OCI-LY7 (cell line): ENCODE measurements around the gene KIF22. TPM values are rescaled to one million over a fixed set of nuclear protein-coding genes. Genes with fewer than 3 reads are reported as not detected.
"Not testable (repeated sequence)": the region's sequence is repeated elsewhere in the genome, so short reads cannot be mapped to it uniquely, and the experiment has no call there.

ENCODE experiments used
- BruUV-seq: library from RNA; stranded (reverse); fragments of 400-500 nt; replicated peaks from 2 replicates; lab custom pipeline; 2021; lab: Mats Ljungman, UMichigan
- CTCF ChIA-PET: fragments of 300-600 bp; sonication (Branson Sonifier 250); formaldehyde crosslinking; loops from one replicate; lab custom pipeline; 2022; ENCODE audit warnings: antibody characterized with exemption; ENCODE audit not compliant: unreplicated experiment; lab: Charles Lee
- POLR2A ChIA-PET: fragments of 300-600 bp; sonication (Branson Sonifier 250); formaldehyde crosslinking; loops from one replicate; lab custom pipeline; 2022; ENCODE audit warnings: antibody characterized with exemption; lab: Charles Lee
- DNase-seq: peaks from one replicate; pipeline ENCODE4 v3.0.0-alpha.2; 2015; ENCODE audit warnings: low spot score
- H2AFZ ChIP-seq: fragments of 200-600 bp; sonication (generic), shearing (Covaris generic); 2 replicates; pipeline ENCODE4 v1.6.1; 2014; ENCODE audit warnings: mild to moderate bottlenecking, antibody characterized with exemption, low read length, moderate library complexity
- H3K27ac ChIP-seq: fragments of 200-600 bp; sonication (generic); 2 replicates; pipeline ENCODE4 v1.5.1; 2014; ENCODE audit warnings: mixed run types, low read depth, mild to moderate bottlenecking, moderate library complexity, low read length, inconsistent platforms; ENCODE audit not compliant: poor library complexity, severe bottlenecking
- H3K36me3 ChIP-seq: fragments of 200-600 bp; sonication (generic); 2 replicates; pipeline ENCODE4 v1.6.1; 2014; ENCODE audit warnings: mild to moderate bottlenecking, antibody characterized with exemption, low read length, moderate library complexity, mixed read lengths; ENCODE audit not compliant: insufficient read depth
- H3K4me1 ChIP-seq: fragments of 200-600 bp; sonication (generic); 2 replicates; pipeline ENCODE4 v1.5.1; 2014; ENCODE audit warnings: mild to moderate bottlenecking, low read length; ENCODE audit not compliant: insufficient read depth, poor library complexity, severe bottlenecking
- H3K4me2 ChIP-seq: fragments of 200-600 bp; sonication (generic); 2 replicates; pipeline ENCODE4 v1.6.1; 2014; ENCODE audit warnings: mild to moderate bottlenecking, low read length
- H3K4me3 ChIP-seq: fragments of 200-600 bp; sonication (generic); 2 replicates; pipeline ENCODE4 v1.5.1; 2014; ENCODE audit warnings: mild to moderate bottlenecking, low read depth, low read length; ENCODE audit not compliant: poor library complexity, severe bottlenecking
- H3K79me2 ChIP-seq: fragments of 200-600 bp; sonication (generic); 2 replicates; pipeline ENCODE4 v1.6.1; 2016; ENCODE audit warnings: low read depth, mild to moderate bottlenecking, low read length, moderate library complexity, mixed read lengths; ENCODE audit not compliant: insufficient read depth
- H3K9me2 ChIP-seq: fragments of 200-600 bp; sonication (generic); 2 replicates; pipeline ENCODE4 v1.6.1; 2016; ENCODE audit warnings: mild to moderate bottlenecking, low read length, mixed read lengths; ENCODE audit not compliant: insufficient read depth
- H3K9me3 ChIP-seq: fragments of 200-600 bp; sonication (generic); 2 replicates; pipeline ENCODE4 v1.6.1; 2014; ENCODE audit warnings: mild to moderate bottlenecking, mixed run types, low read length, mixed read lengths
- H4K20me1 ChIP-seq: fragments of 200-600 bp; sonication (generic); 2 replicates; pipeline ENCODE4 v1.6.1; 2014; ENCODE audit warnings: mild to moderate bottlenecking, antibody characterized with exemption, low read length, moderate library complexity, mixed read lengths; ENCODE audit not compliant: insufficient read depth
- EZH2phosphoT487 ChIP-seq: fragments of 200-600 bp; sonication (generic); IDR thresholded peaks from 2 replicates; pipeline ENCODE4 v1.6.1; 2018; ENCODE audit warnings: low read depth, borderline replicate concordance, mild to moderate bottlenecking, mixed run types, antibody characterized with exemption, low read length, moderate library complexity, mixed read lengths
- intact Hi-C: fragments of 100-400 bp; cut with micrococcal nuclease; formaldehyde crosslinking; loops from one replicate; pipeline ENCODE4 v1.10.0; 2022; ENCODE audit not compliant: unreplicated experiment
- total RNA-seq, 2 experiments: library from RNA; depleted of rRNA in 1 of 2; stranded (reverse); fragments of >200 nt in 1 of 2; shearing (Covaris generic) in 1 of 2; gene quantifications; 2 replicates each; pipeline ENCODE4 v1.2.3, GENCODE V29; 2014 to 2022
- TF ChIP-seq, protein P1 (sequence below): fragments of 200-600 bp; sonication (generic); conservative IDR thresholded peaks from 2 replicates; pipeline ENCODE4 v1.5.1; 2014; ENCODE audit warnings: mild to moderate bottlenecking, antibody characterized with exemption, low read length, moderate library complexity, mixed read lengths

Gene KIF22
- total RNA-seq, 2 experiments from 2014 or later: 232 to 339 TPM

DNA sequence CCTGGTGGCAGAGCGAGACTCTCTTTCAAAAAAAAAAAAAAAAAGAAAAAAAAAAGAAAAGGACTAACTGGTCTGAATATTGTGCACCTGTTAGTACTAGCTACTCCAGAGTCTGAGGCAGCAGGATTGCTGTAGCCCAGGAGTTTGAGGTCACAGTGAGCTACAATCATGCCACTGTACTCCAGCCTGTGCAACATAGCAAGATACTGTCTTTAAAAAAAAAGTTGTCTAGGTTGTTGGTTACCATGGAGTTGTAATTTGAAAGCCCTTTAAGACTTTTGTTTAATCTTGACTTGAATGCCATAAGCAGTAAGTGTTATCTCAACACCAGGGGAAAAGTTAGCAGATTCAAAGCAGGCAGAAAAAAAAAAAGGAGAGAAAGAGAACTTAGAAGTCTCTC, 33.9 kb upstream of the KIF22 start:
- no peak overlapping the region for H2AFZ ChIP-seq
- no peaks in the 10 kb centered on the region for H3K9me3 ChIP-seq
- no peak overlapping the region for H3K27ac ChIP-seq
- peaks cover 10% of the 10 kb centered on the region for H3K4me1 ChIP-seq
- ChIA-PET CTCF (no interaction called here), POLR2A (no interaction called here)
- no peak for TF ChIP-seq EZH2phosphoT487
- TF ChIP-seq, protein P1, sequence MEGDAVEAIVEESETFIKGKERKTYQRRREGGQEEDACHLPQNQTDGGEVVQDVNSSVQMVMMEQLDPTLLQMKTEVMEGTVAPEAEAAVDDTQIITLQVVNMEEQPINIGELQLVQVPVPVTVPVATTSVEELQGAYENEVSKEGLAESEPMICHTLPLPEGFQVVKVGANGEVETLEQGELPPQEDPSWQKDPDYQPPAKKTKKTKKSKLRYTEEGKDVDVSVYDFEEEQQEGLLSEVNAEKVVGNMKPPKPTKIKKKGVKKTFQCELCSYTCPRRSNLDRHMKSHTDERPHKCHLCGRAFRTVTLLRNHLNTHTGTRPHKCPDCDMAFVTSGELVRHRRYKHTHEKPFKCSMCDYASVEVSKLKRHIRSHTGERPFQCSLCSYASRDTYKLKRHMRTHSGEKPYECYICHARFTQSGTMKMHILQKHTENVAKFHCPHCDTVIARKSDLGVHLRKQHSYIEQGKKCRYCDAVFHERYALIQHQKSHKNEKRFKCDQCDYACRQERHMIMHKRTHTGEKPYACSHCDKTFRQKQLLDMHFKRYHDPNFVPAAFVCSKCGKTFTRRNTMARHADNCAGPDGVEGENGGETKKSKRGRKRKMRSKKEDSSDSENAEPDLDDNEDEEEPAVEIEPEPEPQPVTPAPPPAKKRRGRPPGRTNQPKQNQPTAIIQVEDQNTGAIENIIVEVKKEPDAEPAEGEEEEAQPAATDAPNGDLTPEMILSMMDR: no peak
- no peak overlapping the region for H3K4me3 ChIP-seq
- H3K79me2 ChIP-seq: no peaks in the 10 kb centered on the region
- H4K20me1 ChIP-seq: no peaks in the 10 kb centered on the region
- BruUV-seq: no TSS peak
- DNase-seq: no peak
- no peaks in the 10 kb centered on the region for H3K36me3 ChIP-seq
- intact Hi-C loops: no loop called here
- H3K9me2 ChIP-seq: no peaks in the 10 kb centered on the region
- no peak overlapping the region for H3K4me2 ChIP-seq

DNA sequence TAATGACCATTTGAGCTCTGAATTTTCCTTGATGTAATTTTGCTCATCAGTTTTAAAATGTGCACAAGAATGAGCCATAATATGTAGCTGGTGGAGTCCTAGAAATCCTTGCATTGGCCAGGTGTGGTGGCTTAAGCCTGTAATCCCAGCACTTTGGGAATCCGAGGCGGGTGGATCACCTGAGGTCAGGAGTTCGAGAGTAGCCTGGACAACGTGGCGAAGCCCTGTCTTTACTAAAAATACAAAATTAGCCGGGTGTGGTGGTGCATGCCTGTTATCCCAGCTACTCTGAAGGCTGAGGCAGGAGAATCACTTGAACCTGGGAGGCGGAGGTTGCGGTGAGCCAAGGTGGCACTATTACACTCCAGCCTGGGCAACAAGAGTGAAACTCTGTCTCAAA, 33.5 kb upstream of the KIF22 start:
- H3K9me3 ChIP-seq, H4K20me1 ChIP-seq, H2AFZ ChIP-seq, H3K4me2 ChIP-seq, H3K9me2 ChIP-seq, DNase-seq, H3K79me2 ChIP-seq, BruUV-seq, H3K27ac ChIP-seq, CTCF ChIA-PET, POLR2A ChIA-PET, H3K36me3 ChIP-seq, H3K4me3 ChIP-seq, intact Hi-C loops: not testable (repeated sequence)
- H3K4me1 ChIP-seq: peaks cover 10% of the 10 kb centered on the region

DNA sequence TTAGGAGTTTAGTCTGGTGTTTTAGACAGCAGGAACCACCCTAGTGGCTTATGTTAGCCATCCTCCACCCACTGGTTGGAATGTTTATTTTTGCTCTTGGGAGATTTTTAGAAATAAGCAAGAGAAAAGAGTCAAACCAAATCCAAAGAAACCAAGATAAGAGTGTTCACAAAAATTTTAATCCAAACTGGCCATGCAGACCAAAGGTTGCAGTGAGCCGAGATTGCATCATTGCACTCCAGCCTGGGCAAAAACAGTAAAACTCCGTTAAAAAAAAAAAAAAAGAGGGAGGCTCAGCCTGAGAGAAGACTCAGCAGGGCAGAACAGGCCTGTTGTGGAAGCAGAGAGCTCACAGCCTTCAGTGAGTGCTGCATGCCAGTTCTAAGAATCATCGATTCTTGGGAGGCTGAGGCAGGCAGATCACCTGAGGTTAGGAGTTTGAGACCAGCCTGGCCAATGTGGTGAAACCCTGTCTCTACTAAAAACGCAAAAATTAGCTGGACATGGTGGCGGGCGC, 32.5 kb upstream of the KIF22 start:
- DNase-seq: no peak
- intact Hi-C loops: no loop called here
- Histone ChIP-seq H3K4me3 (no peak overlapping the region), H4K20me1 (no peaks in the 10 kb centered on the region), H3K4me1 (peaks cover 10% of the 10 kb centered on the region), H3K79me2 (no peaks in the 10 kb centered on the region), H3K36me3 (no peaks in the 10 kb centered on the region), H3K9me3 (no peaks in the 10 kb centered on the region), H3K4me2 (no peak overlapping the region), H3K27ac (no peak overlapping the region), H2AFZ (no peak overlapping the region), H3K9me2 (no peaks in the 10 kb centered on the region)
- no peak for TF ChIP-seq EZH2phosphoT487
- TF ChIP-seq, protein P1: no peak
- no TSS peak for BruUV-seq
- ChIA-PET CTCF (no interaction called here), POLR2A (no interaction called here)
